Stimulated activated CD8-positive, alpha-beta memory T cell treated with anti-CD3 and anti-CD28 coated beads, Interleukin-4, amount 100 ng/mL, for 48 hours (primary cell): Measurements from ENCODE around the gene MTIF3.

Source experiments
- DNase-seq: peaks from one replicate; pipeline ENCODE4 v3.0.0-alpha.2; 2020

MTIF3 gene

GRCh38 chr13:27449936-27450828 lies at the start of gene MTIF3:
TSS of gene MTIF3 (minus strand) at chr13:27450564. CDS start at chr13:27440448, 10,116 bp downstream.
- DNase-seq: peak; percentile 98

- DNase-seq: no peak
Observed at GRCh38 chr13:27497563-27498230, 47.3 kb upstream of the MTIF3 start.

- no peak for DNase-seq
Observed at GRCh38 chr13:27496536-27497273, 46.3 kb upstream of the MTIF3 start.

- DNase-seq: no peak
Observed at GRCh38 chr13:27496006-27496405, 45.6 kb upstream of the MTIF3 start.

GRCh38 chr13:27495551-27495950 lies 45.2 kb upstream of the MTIF3 start:
- DNase-seq: no peak

- DNase-seq: no peak
Observed at GRCh38 chr13:27493981-27494380, 43.6 kb upstream of the MTIF3 start.

GRCh38 chr13:27489456-27489855 lies 39.1 kb upstream of the MTIF3 start:
- no peak for DNase-seq

GRCh38 chr13:27487776-27488175 lies 37.4 kb upstream of the MTIF3 start:
- no peak for DNase-seq

- no peak for DNase-seq
Observed at GRCh38 chr13:27483421-27483820, 33.1 kb upstream of the MTIF3 start.

GRCh38 chr13:27482983-27483382 lies 32.6 kb upstream of the MTIF3 start:
- no peak for DNase-seq

GRCh38 chr13:27481766-27482165 lies 31.4 kb upstream of the MTIF3 start:
- peak; percentile 68 for DNase-seq

- no peak for DNase-seq
Observed at GRCh38 chr13:27476943-27477703, 26.8 kb upstream of the MTIF3 start.

GRCh38 chr13:27474751-27475268 lies 24.4 kb upstream of the MTIF3 start:
- DNase-seq: no peak

GRCh38 chr13:27472941-27473340 lies 22.6 kb upstream of the MTIF3 start:
- no peak for DNase-seq

GRCh38 chr13:27472441-27472840 lies 22.1 kb upstream of the MTIF3 start:
- DNase-seq: no peak

GRCh38 chr13:27470075-27470820 lies 19.9 kb upstream of the MTIF3 start:
- no peak for DNase-seq

GRCh38 chr13:27466513-27466912 lies 16.1 kb upstream of the MTIF3 start:
- no peak for DNase-seq

- DNase-seq: no peak
Observed at GRCh38 chr13:27465611-27466010, 15.2 kb upstream of the MTIF3 start.

GRCh38 chr13:27463500-27463899 lies 13.1 kb upstream of the MTIF3 start:
- no peak for DNase-seq

- no peak for DNase-seq
Observed at GRCh38 chr13:27461940-27462584, 11.7 kb upstream of the MTIF3 start.

GRCh38 chr13:27455331-27455855 lies 5.0 kb upstream of the MTIF3 start:
- DNase-seq: peak; percentile 52
